PC-9 (cell line): ENCODE data around the gene ATOH8. TPM values are rescaled to one million over a fixed set of nuclear protein-coding genes. Genes with fewer than 3 reads are reported as not detected.

Source experiments
- BruUV-seq: library from RNA; stranded (reverse); fragments of 400-500 nt; replicated peaks from 2 replicates; lab custom pipeline; 2021; lab: Mats Ljungman, UMichigan
- CTCF ChIA-PET: fragments of 300-600 bp; sonication (Branson Sonifier 250); formaldehyde crosslinking; loops from one replicate; lab custom pipeline; 2022; ENCODE audit warnings: antibody characterized with exemption; lab: Charles Lee
- POLR2A ChIA-PET: fragments of 300-600 bp; sonication (Branson Sonifier 250); formaldehyde crosslinking; loops from one replicate; lab custom pipeline; 2022; ENCODE audit warnings: antibody characterized with exemption; ENCODE audit not compliant: unreplicated experiment; lab: Charles Lee
- DNase-seq, 2 experiments: peaks; one replicate each; pipeline versions ENCODE4 v3.0.0 to v3.0.0-alpha.2; 2015 to 2022; ENCODE audit warnings: mixed read lengths in 1 of 2
- H2AFZ ChIP-seq: fragments of 200-600 bp; sonication (generic); 2 replicates; pipeline ENCODE4 v1.8.1; 2017; ENCODE audit warnings: antibody characterized with exemption
- H3F3A ChIP-seq: fragments of 200-600 bp; sonication (generic); 2 replicates; pipeline ENCODE4 v1.8.1; 2017; ENCODE audit warnings: antibody characterized with exemption, mild to moderate bottlenecking, low read depth; ENCODE audit not compliant: insufficient read depth
- H3K27ac ChIP-seq: fragments of 200-600 bp; sonication (generic); 2 replicates; pipeline ENCODE4 v1.6.1; 2016; ENCODE audit warnings: mixed run types
- H3K27me3 ChIP-seq: fragments of 200-600 bp; sonication (generic); 2 replicates; pipeline ENCODE4 v1.6.1; 2016; ENCODE audit warnings: low read depth, mixed run types; ENCODE audit not compliant: insufficient read depth
- H3K36me3 ChIP-seq: fragments of 200-600 bp; sonication (generic); 2 replicates; pipeline ENCODE4 v1.6.1; 2016; ENCODE audit warnings: low read depth, mixed run types
- H3K4me1 ChIP-seq: fragments of 200-600 bp; sonication (generic); replicated peaks from 2 replicates; pipeline ENCODE4 v1.6.1; 2016; ENCODE audit warnings: mixed run types; ENCODE audit not compliant: insufficient read depth
- H3K4me2 ChIP-seq: fragments of 200-600 bp; sonication (generic); 2 replicates; pipeline ENCODE4 v1.6.1; 2017; ENCODE audit warnings: mixed run types
- H3K4me3 ChIP-seq: fragments of 200-600 bp; sonication (generic); 2 replicates; pipeline ENCODE4 v1.6.1; 2016; ENCODE audit warnings: mixed run types
- H3K79me2 ChIP-seq: fragments of 200-600 bp; sonication (generic); 2 replicates; pipeline ENCODE4 v1.6.1; 2017; ENCODE audit warnings: low read depth, mixed run types
- H3K9me2 ChIP-seq: fragments of 200-600 bp; sonication (generic); 2 replicates; pipeline ENCODE4 v1.8.1; 2017; ENCODE audit warnings: mild to moderate bottlenecking; ENCODE audit not compliant: insufficient read depth
- H3K9me3 ChIP-seq: fragments of 200-600 bp; sonication (generic); 2 replicates; pipeline ENCODE4 v1.8.1; 2016; ENCODE audit warnings: low read depth; ENCODE audit not compliant: insufficient read depth
- H4K20me1 ChIP-seq: fragments of 200-600 bp; sonication (generic); 2 replicates; pipeline ENCODE4 v1.8.1; 2017; ENCODE audit not compliant: insufficient read depth
- CTCF ChIP-seq: fragments of 200-600 bp; sonication (generic); conservative IDR thresholded peaks from 2 replicates; pipeline ENCODE4 v1.6.1; 2017; ENCODE audit warnings: mixed run types, antibody characterized with exemption, mild to moderate bottlenecking, moderate library complexity
- EZH2 ChIP-seq: fragments of 200-600 bp; sonication (generic); IDR thresholded peaks from 2 replicates; pipeline ENCODE4 v1.8.0; 2017; ENCODE audit warnings: antibody characterized with exemption, low read depth
- intact Hi-C: fragments of 100-400 bp; cut with micrococcal nuclease; formaldehyde crosslinking; loops from one replicate; pipeline ENCODE4 v1.10.0; 2022; ENCODE audit not compliant: unreplicated experiment
- total RNA-seq: library from RNA; stranded (reverse); gene quantifications from 2 replicates; pipeline ENCODE4 v1.2.3, GENCODE V29; 2021

The ATOH8 gene
- total RNA-seq, 1 experiment from 2014 or later: not detected

DNA sequence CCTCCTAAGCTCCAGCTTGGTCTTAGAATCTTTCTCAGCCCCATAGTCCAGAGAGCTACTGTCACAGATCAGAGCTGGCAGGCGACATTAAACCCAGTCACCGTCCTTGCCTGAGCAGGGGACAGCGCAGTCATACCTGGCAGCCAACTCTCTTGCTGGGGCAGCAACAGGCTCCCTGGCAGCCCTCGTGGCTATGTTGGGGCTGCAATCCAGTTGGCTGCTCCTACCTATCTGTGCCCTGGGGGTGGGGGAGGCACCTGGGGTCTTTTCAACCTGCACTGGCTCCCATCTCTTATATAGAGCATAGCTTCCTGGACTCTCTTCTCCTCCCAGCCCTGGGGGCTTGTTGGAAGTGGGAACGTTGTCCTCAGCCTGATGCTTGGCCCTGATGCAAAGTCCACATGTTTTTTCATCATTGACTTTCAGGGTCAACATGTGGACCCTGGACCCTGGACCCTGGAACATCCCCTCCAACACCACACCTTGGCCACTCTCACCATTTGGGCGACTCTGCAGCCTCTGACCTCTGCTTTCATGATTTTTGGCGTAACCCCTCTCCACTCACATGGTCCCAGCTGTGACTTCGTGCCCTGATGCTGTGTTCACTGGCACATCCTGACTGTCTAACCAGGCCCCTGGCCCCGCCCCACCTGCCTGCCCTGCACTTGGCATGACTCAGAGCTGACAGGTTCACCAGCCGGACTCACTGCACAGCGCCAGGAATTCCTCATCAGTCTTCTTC lies 45.6 kb downstream of the ATOH8 start:
- Histone ChIP-seq H3F3A (no peaks in the 10 kb centered on the region), H3K4me3 (no peak overlapping the region), H2AFZ (no peak overlapping the region), H3K36me3 (no peaks in the 10 kb centered on the region), H3K9me2 (no peaks in the 10 kb centered on the region), H3K9me3 (no peaks in the 10 kb centered on the region), H3K4me2 (peak overlapping the region; percentile 41), H3K27me3 (no peaks in the 10 kb centered on the region), H4K20me1 (no peaks in the 10 kb centered on the region; the same call in 1 of the 2 replicates), H3K79me2 (no peaks in the 10 kb centered on the region), H3K4me1 (peaks cover 10% of the 10 kb centered on the region), H3K27ac (no peak overlapping the region)
- ChIA-PET CTCF (interaction anchor here (0.6 kb wide), 1 partner anchor 46 kb away, joined by 5 read pairs; the partner anchor contains the start of gene ATOH8), POLR2A (no interaction called here)
- TF ChIP-seq EZH2 (no peak), CTCF (no peak)
- intact Hi-C loops: loop anchor here (2.0 kb wide), 1 partner anchor 49 kb away; no protein-coding TSS in a partner anchor
- no TSS peak for BruUV-seq
- DNase-seq: peak; percentile 67 to 73

DNA sequence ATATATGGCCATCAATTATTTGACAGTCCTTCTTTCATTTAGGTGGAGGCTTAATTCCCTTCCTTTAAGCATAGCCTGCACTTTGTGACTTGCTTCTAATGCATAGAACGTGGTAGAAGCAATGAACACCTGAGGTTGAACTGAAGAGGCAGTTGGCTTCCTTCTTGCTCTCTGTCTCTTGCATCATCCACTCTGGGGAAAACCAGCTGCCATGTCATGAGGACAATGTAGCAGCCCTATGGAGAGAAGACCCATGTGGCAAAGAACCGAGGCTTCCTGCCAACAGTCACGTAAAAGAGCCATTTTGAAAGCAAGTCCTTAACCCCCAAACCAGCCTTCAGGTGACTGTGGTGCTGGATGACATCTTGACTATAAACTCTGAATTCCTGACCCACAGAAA lies 46.8 kb downstream of the ATOH8 start:
- Histone ChIP-seq H3K9me2 (no peaks in the 10 kb centered on the region), H3K4me1 (peaks cover 10% of the 10 kb centered on the region), H3K9me3 (no peaks in the 10 kb centered on the region), H3K27me3 (no peaks in the 10 kb centered on the region), H3K27ac (no peak overlapping the region), H3K4me3 (no peak overlapping the region), H3K79me2 (no peaks in the 10 kb centered on the region), H3K4me2 (no peak overlapping the region), H2AFZ (no peak overlapping the region), H4K20me1 (no peaks in the 10 kb centered on the region; the same call in 1 of the 2 replicates), H3F3A (no peaks in the 10 kb centered on the region), H3K36me3 (no peaks in the 10 kb centered on the region)
- TF ChIP-seq CTCF (no peak), EZH2 (no peak)
- POLR2A ChIA-PET: no interaction called here
- CTCF ChIA-PET: no interaction called here
- BruUV-seq: no TSS peak
- intact Hi-C loops: no loop called here
- DNase-seq: no peak

DNA sequence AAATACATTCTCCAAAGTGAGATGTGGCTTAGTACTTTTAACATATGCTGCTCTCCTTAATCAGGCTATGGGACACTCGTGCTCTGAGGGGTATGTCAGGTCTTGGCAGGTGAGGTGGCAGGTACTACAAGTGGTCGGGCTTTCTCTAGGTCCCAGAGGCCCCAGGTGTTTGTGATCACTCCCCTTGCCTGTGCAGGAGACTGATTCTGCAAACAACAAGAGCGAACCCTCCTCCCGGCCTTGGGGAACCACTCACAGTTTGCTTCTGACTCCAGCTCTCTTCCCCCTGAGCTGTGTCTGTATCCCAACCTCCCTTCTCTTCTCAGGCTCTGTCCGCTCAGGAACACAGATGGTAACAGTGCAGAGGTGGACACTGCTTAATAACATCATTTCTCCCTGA lies 48.1 kb downstream of the ATOH8 start:
- Histone ChIP-seq H3K9me3 (no peaks in the 10 kb centered on the region), H4K20me1 (no peaks in the 10 kb centered on the region; the same call in 1 of the 2 replicates), H3K9me2 (no peaks in the 10 kb centered on the region), H3K4me1 (peaks cover 10% of the 10 kb centered on the region), H3K27me3 (no peaks in the 10 kb centered on the region), H3K36me3 (no peaks in the 10 kb centered on the region), H3F3A (0 out of 2 replicates have a peak, but pooled peaks cover 5% of the 10 kb centered on the region), H3K27ac (no peak overlapping the region), H2AFZ (no peak overlapping the region), H3K79me2 (no peaks in the 10 kb centered on the region), H3K4me3 (no peak overlapping the region), H3K4me2 (no peak overlapping the region)
- BruUV-seq: no TSS peak
- POLR2A ChIA-PET: no interaction called here
- no peak for DNase-seq
- CTCF ChIA-PET: interaction anchor here (1.5 kb wide), 1 partner anchor 73 kb away, joined by 3 read pairs; no protein-coding TSS in a partner anchor
- intact Hi-C loops: no loop called here
- no peak for TF ChIP-seq CTCF
- no peak for TF ChIP-seq EZH2
